ENCODE data around the gene LSM12.

LSM12 gene

DNA sequence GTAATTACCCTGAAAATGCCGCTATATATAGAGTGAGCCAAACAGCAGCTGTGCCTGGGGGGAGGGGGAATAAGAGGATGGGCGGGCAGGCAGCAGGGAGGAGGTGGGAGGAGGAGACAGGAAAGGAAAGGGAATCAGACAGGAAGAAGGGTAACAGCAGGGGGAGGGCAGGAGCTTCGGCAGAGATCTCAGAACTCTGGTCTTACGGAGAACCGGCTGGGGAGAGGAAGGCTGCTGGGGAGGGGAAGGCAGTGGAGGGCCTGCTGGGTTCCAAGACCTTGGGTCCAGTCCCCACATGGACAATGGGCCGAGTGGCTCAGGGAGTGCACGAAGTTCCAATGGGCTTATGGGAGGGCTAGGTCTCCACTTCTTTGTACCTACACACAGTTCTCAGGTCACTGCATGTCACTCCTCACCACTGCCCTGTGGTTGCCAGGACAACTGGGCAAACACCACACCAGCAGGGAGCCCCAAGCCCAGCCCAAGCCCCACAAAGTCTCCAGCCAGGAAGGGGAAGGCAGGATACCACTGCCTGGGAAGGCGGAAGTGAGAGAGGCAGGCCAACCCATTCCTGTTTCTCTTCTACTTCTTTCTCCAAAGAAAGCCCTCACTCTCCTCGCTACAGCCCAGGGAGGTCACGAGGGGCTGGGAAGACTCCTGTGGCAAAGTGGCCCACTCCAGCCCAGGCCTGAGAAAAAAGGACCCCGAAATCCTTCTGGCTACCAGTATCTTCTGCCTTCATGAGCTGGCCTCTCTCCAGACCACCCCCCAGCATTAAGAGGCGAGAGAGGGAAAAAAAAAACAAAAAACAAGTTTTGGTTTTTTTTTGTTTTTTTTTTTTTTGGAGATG is 29.4 kb upstream of the LSM12 start:
- DNase-seq (ENCODE audit: low read depth in 1 of 2, low spot score in 1 of 2), result no peak

DNA sequence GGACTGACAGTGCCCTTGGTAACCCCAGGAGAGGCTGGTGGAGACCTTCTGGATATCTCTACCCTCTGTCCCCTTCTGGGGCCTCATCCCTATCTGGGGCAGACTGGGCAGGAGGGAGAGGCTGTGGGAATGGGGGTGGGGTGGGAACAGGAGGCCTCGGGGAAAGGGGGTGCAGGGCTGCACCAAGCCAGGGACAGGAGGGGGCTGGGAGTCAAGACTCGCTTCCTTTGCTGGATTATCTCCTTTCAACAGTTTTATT is 28.8 kb upstream of the LSM12 start:
- no peak for DNase-seq (ENCODE audit: low read depth in 1 of 2, low spot score in 1 of 2)

DNA sequence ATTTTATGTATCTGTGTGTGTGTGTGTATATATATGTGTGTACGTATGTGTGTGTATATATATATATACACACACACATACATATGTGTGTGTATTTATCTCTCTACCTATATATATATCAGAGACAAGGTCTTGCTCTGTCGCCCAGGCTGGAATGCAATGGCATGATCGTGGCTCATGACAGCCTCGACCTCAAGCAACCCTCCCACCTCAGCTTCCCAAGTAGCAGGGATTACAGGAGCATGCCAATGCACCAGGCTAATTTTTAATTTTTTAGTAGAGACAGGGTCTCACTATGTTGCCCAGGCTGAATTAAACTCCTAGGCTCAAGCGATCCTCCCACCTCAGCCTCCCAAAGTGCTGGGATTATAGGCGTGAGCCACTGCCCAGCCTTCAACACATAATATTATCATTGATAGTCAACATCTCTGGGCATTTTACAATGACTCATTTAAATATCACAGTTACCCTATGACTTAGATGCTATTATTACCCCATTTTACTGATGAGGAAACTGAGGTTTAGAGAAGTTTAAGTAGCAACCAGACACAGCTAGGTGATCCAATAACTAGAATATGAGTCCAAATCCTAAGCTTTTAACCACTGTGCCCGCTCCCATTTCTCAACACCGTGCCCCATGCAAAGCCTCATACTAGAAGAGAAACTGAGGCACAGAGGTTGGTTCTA is 28.4 kb upstream of the LSM12 start:
- DNase-seq (ENCODE audit: low read depth in 1 of 2, low spot score in 1 of 2), result no peak

DNA sequence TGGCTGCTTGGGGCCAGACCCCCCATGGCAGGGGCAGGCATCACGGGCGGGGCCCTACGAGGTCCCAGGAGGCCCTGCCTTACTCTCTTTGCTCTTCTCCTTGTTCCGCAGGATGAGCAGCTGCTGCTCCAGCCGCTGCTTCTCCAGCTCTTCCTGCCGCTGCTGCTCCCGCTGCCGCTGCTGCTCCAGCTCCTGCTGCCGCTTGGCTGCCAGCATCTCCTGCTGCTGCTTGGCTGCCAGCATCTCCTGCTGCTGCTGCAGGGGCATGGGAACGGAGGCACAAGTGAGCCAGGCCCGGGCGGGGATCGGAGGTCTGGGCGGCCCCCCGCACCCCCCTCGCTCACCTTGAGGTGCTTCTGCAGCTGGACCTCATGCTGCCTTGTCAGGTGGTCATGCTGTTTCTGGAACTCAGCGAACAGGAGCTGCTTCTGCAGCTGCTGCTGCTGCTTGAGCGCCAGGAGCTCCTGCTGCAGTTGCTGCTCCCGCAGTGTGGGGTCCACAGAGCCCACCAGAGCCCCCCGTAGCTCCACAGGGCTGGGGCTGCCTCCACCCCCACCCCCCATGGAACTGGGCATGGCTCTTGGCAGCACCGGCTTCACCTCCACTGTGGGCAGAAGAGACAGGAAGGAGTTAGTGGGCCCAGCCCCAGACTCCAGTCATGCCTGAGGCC is 26.9 kb upstream of the LSM12 start:
- DNase-seq (ENCODE audit: low read depth in 1 of 2, low spot score in 1 of 2), result no peak

DNA sequence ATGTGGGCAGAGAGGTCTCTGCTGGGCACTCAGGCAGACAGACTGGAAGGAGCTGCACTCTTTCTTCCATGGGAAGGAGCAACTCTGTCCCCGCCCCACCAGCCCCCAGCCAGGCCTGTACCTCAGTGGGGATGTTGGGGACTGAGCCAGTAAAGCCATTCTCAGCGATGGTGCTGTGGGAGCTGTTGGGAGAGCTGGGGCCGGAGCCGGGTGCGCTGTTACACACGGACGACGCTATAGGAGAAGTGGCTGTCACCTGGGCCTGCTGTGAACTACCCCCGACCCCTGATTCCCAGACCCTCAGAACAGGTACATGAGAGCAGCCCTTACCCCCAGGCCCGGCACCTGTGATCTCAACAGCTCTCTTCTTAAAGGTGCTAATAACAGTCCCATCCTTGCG is 25.6 kb upstream of the LSM12 start:
- DNase-seq (ENCODE audit: low read depth in 1 of 2, low spot score in 1 of 2), result no peak

DNA sequence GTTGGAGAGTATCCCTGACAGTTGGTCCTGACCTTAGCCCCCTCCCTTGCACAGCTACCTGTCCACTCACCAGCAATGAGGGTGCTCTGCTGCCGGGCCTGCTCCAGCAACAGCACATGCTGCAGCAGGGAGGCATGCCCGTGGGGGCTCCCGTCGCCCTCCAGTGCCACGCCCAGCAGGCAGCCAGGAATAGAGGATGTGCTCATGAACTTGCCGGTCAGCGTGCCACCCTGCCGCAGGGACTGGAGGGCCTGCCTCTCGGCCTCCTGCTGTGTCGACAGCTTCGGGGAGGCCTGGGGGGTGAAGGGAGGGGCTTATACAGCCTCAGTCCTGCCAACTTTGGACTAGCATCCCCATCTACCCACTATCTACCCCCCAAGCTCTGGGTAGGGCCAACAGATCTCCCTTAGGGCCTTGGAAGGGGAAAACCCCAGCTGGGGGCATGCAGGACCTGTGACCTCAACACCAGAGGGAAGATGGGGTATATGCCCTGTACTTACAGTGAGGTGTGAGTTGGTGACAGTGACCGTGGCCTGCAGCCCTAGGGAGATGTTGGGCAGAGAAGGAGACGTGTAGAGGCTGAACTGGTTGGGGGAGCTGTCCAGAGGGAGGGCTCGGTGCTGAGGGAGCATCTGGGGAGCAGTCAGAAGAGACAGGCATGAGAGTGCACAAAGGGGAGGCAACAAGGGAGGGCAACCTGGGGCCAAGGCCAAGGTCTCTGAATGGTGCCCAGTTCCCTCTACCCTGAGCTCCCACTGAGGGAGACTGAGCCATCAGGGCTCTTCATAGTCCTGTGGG is 24.9 kb upstream of the LSM12 start:
- DNase-seq (ENCODE audit: low read depth in 1 of 2, low spot score in 1 of 2), result no peak

DNA sequence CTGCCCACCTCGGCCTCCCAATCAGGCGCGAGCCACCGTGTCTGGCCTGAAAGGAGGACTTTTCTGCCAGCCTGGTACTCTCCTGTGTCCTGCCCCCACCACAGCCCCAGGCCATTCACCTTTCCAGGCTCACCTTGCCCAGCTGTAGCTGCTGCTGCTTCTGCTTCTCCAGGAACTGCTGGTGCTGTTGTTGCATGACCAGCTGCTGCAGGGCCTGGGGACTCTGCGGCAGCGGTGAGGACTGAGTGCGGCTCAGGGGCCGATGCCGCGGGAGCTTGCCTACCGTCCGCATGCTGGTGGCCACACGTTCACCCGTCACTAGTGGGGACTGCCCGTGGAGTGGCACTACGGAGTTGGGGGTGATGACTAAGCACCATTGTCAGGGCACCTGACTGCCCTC is 21.8 kb upstream of the LSM12 start:
- no peak for DNase-seq (ENCODE audit: low read depth in 1 of 2, low spot score in 1 of 2)

DNA sequence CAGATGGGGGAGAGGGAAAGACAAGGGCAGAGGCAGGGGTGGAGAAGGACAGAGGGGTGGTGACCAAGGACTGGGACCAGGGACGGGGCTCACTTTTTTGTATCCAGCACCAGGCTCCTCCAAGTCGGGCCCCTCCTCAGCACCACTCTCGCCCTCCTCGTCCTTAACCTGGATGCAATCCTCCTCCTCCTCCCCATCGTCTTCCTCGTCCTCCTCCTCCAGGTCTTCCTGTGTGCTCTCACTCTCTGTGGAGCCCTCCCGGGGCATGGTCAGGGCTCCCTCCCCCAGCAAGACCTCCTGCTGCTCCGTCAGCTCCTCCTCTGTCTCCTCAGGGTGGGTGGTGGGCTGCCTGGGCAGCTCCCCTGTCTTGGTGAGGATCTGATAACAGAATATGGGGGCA is 20.8 kb upstream of the LSM12 start:
- no peak for DNase-seq (ENCODE audit: low read depth in 1 of 2, low spot score in 1 of 2)

DNA sequence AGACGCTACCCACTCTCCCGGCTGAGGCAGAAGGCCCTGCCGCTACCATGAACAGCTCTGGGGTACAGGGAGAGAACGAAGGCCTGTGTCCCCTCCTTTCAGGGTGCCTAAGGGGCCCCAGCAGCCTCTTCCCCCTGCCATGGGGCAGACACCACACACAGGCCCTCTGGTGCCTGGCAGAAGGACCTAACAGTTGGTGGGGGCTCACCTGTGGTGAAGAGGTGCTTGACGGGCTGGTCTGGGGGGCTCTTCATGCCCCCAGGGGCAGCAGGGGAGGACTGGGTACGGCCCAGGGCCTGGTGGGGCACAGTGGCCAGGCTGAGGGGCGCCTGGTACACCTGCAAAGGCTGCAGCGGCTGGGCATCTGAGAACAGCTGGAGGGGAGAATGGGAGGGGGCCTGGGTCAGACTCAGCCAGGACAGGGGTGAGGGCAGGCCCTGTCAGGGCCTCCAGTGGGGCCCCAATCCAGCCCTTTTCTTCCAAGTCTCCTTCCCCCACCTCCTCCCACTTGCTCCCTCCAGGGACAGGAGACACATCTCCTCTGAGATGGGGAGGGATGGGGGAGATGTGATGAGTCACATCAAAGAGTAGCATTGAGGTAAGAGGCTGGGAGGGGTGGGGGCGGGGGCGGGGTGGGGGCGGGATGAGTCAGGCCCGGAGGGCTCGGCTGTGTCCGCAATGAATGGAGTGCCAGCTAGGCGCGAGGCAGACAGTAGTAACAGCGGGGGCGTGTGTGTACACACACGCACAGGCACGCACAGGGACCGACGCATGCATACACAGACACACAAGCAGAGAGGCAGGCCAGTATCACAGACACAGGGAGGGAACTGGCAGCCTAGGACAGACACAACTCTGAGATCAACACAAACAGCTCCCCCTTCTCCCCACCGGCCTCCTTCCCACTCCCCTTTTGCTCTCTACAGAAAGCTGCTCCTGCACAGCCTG is 20.2 kb upstream of the LSM12 start:
- DNase-seq (ENCODE audit: low read depth in 1 of 2, low spot score in 1 of 2), result peak; percentile 35 to 56

DNA sequence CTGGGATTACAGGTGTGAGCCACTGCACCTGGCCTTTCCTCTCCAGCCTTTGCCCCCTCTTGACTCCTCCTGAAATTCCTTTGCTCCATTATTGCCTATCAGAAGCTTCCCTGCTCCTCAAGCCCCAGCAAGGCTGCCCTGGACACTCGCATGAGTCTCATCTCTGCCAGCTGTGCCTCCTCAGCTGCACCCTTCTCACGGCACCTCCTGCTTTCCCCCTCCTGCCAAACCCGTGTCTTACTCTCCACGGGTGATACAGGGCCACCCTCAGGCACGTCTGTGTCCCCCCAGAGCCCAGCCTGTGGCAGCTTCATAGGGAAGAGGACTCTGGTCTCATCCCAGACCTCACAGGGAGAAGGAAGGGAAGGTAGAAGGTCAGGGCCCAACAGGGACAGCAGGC is 19.4 kb upstream of the LSM12 start:
- DNase-seq (ENCODE audit: low read depth in 1 of 2, low spot score in 1 of 2), result no peak

DNA sequence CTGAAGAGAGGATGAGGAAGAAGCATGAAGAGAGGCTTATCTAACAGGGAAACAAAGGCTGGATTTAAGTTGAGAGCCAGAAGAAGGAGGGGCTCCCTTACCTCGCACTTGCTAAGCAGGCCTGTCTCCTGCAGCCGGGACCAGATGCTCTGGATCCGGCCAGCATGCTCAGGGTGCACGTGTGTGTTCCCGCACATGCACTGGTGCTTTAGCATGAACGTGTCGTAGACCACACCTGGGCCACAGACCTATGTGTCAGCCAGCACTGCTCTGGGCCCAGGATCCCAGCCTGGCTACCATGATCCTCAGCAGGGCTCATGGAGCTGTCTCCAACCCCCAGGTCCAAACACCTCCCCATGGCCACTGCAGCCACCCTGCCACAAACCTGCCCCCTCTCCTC is 18.4 kb upstream of the LSM12 start:
- DNase-seq (ENCODE audit: low read depth in 1 of 2, low spot score in 1 of 2), result no peak

DNA sequence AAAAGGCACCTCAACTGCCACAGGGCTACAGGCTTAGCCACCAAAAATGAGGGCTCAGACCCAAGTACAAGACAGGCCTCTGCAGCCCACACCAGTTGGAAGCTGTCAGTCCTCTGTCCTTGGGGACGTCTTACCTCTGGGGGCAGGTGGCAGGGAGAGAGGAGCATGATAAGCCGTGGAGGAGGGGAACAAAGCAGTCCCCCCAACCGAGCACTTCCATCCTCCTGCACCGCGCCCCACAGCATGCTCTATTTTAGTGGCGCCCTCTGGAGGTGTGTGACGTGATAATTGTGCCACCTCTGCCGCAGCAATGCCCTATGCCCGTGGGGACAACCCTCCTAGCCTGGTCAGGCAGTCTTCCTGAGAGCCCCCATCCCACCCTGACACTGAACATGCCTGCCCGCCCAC is 17.7 kb upstream of the LSM12 start:
- DNase-seq (ENCODE audit: low read depth in 1 of 2, low spot score in 1 of 2), result no peak

DNA sequence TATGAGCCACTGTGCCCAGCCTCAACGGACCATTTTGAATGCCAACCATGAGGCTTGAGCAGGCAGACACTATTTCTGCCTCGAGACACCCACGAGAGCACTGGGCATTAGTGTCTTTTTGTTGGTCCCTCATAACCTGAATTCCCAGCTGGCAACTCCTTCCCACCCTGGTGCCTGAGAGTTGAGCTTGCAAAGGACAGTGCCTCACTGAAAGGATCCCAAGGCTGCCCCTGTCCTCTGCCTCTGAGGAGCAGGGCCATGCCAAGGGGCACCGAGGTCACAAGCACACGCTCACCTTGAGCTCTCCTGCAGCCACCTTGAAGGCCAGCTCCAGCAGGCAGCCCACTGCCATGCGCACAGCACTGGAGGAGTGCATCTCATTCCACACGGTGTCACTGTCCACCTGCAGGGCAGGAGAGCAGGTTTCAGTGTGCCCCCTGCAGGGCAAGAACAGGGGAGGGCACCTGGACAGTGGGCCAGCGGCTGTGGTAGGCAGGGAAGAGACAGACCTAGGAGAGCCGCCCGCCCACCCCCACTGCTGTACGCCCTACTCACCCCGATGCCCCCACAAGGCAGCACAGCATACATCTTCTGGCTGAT is 16.9 kb upstream of the LSM12 start:
- DNase-seq (ENCODE audit: low read depth in 1 of 2, low spot score in 1 of 2), result no peak

DNA sequence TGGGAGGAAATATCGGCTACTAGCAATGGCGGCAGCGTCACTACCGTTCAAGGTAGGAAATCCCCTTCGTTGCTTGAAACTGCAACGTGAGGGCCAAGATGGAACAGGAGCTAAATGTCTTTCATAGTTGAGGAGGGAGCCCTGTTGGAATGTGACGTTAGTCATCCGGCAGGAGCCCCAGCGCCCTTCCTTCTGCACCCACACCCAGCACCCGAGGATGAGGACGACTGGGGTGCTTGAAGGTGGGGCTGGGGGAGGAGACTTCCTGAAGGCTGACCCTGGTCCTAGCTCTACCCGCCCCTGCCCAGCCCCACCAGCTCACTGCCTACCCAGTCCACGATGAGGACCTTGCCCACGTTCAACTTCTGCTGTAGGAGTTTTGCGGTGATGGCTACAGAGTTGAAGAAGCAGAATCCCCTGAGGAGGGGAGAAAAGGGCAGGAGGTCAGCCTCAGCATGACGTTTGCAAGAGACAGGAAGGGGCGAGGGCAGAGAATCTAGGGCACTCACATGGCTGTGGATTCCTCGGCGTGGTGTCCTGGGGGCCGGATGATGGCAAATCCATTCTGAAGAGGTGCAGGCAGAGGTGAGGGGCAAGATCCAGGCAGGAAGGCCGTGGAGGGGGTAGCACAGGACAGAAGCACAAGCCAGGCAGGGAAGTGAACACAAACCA is 15.9 kb upstream of the LSM12 start:
- no peak for DNase-seq (ENCODE audit: low read depth in 1 of 2, low spot score in 1 of 2)

DNA sequence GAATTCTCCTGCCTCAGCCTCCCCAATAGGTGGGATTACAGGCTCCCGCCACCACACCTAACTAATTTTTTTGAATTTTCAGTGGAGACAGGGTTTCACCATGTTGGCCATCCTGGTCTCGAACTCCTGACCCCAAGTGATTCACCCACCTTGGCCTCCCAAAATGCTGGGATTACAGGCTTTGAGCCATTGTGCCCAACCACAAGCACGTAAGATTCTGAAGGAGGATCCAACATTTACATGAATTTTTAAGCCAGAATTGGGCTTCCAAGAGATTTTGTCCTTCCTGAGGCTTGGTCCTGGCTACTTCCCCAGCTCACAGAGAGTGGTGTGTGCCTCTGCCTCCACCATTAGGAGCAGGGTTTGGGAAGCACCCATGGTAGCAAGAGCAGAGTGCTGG is 15.2 kb upstream of the LSM12 start:
- DNase-seq (ENCODE audit: low read depth in 1 of 2, low spot score in 1 of 2), result no peak

DNA sequence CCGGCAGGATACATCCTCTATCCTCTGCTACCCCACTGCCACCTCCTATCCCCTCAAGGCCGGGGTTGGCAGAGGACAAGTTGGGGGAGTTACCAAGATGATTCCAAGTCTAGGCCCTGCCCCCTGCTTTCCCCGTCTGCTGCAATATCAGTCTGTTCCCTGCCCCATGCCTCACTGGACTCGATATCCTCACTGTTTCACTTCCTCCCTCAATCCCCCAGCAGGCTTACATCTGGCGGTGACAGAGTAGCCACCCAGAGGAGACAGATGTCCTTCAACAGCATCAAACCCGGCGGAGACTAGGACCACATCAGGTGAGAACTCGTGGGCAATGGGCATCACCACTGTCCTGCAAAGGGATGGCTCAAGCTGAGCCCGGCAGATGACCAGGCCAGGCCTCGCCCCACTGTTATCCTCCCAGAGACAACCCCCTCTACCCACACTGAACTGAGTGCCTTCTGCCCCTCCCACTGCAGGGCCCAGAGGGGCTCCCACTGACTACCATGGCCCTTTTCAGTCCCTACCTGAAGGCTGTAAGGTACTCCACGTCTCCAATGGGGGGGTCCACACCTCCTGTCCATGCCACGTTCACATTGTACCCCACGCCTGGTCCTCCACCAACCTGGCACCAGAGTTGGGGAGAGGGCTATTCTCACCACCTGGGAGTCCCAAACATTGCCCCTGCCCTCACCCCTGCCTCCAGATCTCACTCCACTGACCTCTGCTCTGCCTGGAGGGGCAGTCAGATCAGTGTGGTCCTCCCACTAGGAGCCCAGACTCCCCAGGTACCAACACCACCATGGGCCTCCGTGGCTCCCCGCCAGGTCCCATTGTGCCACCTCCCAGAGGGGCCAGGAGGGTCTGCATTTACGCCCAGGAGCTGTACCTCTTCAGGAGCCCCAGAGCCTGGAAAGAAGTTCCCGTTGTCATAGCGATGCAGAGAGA is 13.7 kb upstream of the LSM12 start:
- DNase-seq (ENCODE audit: low read depth in 1 of 2, low spot score in 1 of 2), result no peak

DNA sequence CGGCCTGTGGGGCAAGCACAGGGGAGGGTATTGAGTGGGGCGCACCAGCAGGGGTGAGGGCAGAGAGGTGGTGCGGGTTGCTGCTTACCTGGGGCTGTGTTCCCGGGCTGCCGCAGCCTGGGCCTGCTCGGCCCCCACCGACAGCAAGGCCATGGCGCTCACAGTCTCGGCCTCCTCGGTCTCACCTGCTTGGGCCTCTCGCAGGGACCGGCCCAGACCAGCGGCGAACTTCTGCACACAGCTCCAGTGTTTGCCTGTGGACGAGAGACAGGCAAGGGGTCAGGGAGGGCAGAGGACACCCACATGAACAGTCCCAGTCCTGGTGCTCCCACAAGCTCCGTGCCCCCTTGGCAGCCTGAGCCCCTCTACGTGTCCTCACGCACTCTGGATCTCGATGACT is 11.9 kb upstream of the LSM12 start:
- DNase-seq (ENCODE audit: low read depth in 1 of 2, low spot score in 1 of 2), result no peak

DNA sequence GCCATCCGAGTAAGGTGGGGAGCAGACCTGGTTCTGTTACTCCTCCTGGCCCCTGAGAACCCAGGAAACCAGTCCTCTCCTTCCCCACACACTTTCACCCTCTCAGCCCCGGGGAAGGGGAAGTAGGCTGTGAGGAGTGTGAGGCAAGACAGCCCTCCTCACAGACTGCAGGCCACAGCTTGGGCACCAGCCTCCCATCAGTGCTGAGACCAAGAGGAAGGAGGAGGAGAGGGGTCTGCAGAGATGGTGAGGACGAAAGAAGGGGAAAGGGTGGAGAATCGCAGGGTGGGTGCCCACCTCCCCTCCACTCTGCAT is 11.1 kb upstream of the LSM12 start:
- DNase-seq (ENCODE audit: low read depth in 1 of 2, low spot score in 1 of 2), result no peak
